HEK293T (cell line): Measurements from ENCODE around the gene SRP19.

ENCODE experiments used
- BHLHE40 ChIP-seq: fragments of 450-650 bp; IDR thresholded peaks from 2 replicates; pipeline ENCODE4 v1.6.1; 2016; ENCODE audit warnings: mild to moderate bottlenecking, moderate library complexity, borderline replicate concordance
- FOXM1 ChIP-seq: fragments of 450-650 bp; IDR thresholded peaks from 2 replicates; pipeline ENCODE4 v1.6.1; 2017; ENCODE audit warnings: mild to moderate bottlenecking, borderline replicate concordance
- TARDBP ChIP-seq: fragments of 450-650 bp; IDR thresholded peaks from 2 replicates; pipeline ENCODE4 v1.6.1; 2016

DNA sequence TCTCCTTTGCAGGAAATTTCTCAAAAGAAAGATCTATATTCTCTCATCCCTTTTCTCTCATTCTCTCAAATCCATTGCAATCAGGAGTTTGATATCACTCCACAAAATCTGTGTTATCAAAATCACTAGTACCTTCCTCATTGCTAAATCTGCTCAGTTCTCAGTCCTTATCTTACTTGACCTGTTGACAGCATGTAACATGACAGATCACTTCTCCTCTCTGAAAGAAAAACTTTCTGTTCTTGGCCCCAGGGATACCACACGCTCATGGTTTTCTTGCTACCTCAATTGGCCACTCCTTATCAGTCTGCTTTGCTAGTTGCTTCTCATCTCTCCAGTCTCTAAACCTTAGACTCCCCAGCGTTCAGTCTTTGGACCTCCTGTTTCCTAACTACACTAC lies 22.1 kb downstream of the SRP19 start:
- TF ChIP-seq TARDBP (no peak), FOXM1 (no peak), BHLHE40 (no peak)
